D341Med (cell line): Measurements from ENCODE around the gene PCNX2.

Experiments
- DNase-seq: peaks from one replicate; pipeline ENCODE4 v3.0.0; 2012; ENCODE audit warnings: low spot score

The PCNX2 gene

GRCh38 chr1:233315718-233316301 is 20.3 kb upstream of the PCNX2 start:
- DNase-seq, result no peak

DNA sequence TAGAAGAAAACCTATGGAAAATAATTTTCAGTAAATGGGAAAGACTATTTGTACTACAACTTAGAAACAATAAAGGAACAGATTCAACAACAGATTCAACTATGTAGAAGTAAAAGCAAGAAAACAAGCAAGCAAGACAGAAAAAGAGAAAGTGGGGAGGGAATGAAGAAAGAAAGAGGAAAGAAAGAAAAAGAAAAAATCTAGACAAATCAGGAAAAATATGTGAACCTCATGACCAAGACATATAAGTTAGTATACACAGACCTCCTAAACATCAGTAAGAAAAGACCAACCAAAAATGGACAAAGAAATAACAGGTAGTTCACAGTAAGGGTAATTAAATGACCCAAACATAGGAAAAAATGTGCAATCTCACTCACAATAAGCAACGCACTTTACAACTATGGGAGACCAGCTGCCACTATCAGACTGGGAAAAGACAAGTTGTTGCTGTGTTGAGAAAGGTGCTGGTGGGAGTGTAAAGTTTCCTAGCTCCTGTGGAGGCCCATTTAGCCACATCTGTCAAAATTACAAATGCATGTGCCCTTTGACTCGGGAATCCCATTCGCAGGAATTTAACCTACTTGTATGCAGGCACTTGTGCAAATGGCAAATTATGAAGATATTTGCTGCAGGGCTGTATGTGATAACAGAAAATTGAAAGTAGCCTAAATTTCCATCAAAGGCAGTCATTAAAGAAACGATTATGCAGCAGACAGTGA is 18.1 kb upstream of the PCNX2 start:
- DNase-seq, result no peak

DNA sequence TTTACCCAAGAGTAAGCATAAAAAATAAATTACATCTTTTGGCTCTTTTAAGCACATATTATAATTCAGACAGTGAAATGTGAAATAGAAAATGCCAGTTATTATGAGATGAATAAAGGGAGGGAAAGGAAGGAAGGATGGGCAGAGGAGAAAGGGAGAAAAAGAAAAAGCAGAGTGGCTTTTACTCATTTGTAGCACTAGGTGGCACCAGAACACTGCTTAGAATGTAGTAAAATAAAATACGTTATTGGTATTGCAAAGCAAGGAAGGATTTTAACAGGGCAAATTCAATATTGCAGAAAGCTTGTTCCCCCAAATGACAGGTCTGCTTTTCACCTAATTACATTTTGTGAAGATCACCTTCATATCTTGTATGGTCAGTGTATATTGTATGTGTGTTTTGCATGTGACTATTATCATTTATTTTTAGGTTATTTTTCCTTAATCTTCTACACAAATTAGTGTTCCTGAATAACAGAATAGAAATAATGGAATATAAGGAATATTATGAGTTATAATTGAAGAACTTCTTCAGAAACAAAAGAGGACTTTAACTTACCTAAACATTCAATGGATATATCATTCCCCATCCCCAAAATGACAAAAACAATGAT is 9.1 kb upstream of the PCNX2 start:
- DNase-seq, result peak; percentile 46

GRCh38 chr1:233300326-233300725 is 4.8 kb upstream of the PCNX2 start:
- no peak for DNase-seq

GRCh38 chr1:233299450-233299849 is 3.9 kb upstream of the PCNX2 start:
- DNase-seq, result no peak

GRCh38 chr1:233295975-233296322 is 424 bp upstream of the PCNX2 start:
- no peak for DNase-seq

DNA sequence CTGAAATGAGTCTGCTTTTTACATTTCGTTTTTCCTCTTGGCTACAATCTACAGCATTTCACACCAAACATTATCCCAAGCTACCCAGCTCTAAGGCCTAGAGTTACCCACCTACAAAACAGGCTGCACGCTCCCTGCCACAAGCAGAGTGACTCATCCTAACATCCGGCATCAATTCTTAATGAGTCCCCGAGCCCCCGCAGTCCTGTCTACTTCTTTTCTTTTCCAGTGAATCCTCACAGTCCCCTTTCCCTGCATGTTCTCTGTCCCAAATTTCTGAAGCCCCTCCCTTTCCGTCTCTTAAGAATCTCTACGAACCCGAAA is 650 bp downstream of the PCNX2 start:
- no peak for DNase-seq

DNA sequence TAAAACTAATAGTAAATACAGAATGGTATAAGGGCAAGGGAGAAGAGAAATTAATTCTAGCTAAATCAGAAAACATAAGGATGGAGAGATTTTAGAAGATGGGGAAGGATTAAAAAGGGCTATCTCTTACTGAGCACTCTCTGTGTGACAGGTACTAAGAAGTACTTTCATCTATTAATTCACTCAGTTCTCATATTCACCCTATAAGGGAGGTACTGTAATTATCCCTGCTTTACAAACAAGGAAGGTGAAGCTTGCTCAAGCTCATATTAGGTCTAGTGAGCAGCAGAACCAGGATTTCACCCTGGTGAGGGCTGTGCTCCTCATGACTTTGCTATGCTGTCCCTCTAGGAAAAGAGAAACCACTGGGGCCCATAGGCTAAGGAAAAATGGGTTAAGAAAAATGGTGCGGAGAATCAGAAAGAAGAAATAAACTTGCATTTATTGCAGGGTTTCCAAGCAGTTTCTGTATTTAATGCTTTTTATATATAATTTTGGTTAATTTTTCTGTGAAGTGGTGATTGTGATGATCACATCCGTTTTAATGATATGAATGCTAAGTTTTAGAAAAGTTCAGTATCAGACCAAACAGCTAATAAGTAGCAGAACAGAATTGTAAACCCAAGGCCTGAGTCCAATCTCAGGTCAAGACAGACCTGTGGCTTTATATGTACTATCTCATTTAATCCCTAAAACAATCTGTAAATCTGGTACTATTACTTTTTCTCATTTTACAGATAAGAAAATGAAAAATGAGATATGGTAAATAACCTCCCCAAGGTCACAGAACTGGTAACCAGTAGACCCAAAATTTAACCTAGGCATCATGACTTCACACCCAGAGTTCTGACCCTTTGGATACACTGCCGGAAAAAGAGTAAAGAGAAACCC is 1.7 kb downstream of the PCNX2 start:
- no peak for DNase-seq

DNA sequence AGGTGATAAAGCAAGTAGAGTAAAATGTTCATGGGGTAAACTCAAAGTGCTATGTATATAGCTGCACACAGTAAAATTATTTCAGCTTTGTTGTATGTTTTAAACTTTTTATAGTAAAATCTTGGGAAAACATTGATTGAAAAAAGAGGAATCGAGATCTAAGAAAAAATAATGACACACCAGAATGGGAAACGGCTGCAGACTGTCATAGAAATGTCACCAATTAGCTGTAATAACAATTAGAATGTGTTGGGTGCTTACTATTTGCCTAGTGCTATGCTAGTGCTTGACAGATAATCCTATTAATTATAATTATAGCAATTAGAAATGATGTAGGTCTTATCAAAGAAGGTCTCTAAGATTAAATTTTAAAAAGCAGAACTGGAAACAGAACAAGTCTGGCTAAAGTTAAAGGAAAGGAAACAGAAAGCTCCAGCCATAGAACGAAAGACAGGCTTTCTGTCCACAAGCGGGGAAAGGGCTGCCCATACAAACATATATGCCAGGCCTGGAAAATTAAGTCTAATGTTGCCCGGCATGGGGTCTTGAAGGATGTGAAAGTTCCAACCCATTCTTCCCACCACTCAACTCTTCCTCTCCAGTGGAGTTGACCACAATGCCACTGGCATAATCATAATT is 5.0 kb downstream of the PCNX2 start:
- no peak for DNase-seq

- no peak for DNase-seq
Observed at GRCh38 chr1:233289676-233290075, 5.8 kb downstream of the PCNX2 start.

DNA sequence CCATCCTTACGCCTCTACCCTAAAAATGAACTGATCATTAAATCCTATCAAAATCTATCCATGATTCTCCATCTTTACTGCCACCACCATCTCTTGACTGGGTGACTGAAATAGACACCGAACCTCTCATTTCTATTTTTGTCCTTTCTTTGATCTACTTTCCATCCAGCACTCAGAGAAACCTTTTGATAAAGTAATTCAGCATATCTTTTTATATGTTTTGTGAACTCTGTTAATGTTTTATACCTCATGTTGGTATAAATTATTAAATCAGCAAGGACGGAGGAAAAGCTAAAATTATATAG is 13.0 kb downstream of the PCNX2 start:
- no peak for DNase-seq

DNA sequence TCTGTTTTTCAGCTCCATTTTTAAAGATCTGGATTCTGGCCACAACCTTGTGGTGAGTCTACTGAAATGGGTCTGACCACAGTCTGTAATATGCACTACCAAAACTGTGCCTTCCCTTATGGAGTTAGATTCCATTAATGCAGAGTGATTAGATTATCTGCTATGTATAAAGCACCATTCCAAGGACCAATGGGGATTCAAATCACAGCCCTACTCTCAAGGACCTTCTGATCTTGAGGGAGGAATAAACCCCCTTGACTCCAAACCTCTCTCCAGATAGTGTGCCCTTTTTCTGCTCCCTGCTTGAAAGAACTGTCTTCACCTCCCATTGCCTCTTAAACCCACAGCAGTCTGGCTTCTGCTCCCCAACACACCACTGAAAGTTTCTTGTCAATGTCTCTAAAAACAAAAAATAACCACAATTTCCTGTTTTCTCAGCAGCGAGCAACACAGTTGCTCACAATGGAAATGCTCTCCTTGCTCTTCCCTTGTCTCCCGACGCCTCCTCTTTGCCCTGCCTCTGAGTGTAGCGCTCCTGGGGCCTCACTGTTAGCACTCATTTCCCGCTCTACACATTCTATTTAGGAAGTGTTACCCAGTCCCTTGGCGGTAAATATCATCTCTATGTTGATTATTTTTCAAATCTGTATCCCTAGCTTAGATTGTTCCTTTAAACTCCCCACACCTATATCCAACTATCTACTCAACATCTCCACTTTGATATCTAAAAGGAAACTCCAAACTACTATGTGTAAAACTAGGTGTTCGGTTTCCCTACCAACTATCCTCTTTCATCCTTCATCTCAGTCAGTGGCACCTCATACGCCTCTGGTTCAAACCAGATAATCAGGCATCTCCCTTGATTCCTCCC is 13.6 kb downstream of the PCNX2 start:
- DNase-seq, result no peak

- DNase-seq, result no peak
Observed at GRCh38 chr1:233279971-233280370, 15.6 kb downstream of the PCNX2 start.

DNA sequence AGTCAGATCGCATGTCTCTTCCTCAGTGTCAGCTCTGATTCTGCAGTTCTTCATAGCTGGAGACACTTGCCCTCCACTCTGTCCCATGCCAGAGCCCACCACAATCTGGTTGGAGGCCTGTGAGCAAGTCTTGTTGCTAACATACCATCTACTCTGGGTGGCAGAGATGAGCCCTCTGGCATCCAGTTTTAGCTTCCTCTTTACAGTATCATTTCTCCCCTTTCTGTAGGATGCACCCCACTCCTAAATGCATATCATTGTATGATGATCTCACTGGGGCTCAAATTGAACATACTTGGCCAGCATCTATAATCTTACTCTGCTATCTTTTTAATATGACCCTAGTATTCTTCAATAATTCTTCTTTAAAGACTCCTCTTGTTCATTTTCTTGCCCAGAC is 16.9 kb downstream of the PCNX2 start:
- no peak for DNase-seq

GRCh38 chr1:233277637-233278606 is 17.6 kb downstream of the PCNX2 start:
- DNase-seq, result no peak

DNA sequence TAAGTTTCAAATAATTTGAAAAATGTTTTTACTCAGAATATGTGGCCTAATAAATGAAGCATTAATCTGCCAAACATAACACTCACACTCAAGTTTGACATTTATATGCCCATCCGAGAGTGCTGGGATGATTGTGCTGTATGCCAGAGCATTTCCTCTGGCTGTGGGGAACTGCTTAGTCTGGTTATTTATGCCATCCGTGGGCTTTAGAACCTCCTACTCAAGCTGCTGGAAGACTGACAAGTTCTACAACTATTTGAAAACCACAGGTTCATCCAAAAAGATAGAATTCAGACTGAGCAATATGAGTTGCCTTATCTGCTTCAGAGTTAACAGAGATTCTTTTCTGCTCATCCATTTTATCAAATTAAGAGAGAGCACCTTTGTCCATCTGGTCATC is 25.9 kb downstream of the PCNX2 start:
- DNase-seq, result no peak

DNA sequence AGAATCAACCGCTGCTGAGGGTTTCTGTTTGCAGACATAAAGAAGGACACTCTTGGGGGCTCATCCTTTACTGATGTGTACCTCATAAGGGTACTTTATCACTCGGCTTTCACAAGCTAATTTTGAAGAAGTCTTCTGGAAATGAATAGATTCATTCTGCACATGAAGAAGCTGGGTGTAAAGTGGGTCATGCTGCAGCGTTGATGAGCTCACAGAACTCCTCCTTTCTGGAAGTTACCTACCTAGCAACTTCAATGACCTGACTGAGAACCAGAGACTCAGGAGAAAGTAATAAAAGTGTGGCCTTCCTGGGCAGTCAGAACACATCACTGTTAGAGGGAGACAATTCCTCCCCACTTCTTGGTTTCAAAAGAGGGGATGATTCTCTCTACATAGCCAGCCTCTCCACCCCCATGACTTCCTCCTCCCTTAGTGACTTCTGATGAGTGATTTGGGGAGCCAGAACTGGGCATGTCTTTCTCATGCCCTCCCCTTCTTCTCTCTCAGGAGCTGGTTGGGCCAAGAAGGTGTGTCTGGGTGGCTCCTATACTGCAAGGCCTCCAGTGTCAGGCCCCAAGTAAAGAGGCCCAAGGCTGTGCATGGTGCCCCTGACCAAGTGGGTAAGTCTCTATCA is 27.0 kb downstream of the PCNX2 start:
- no peak for DNase-seq

DNA sequence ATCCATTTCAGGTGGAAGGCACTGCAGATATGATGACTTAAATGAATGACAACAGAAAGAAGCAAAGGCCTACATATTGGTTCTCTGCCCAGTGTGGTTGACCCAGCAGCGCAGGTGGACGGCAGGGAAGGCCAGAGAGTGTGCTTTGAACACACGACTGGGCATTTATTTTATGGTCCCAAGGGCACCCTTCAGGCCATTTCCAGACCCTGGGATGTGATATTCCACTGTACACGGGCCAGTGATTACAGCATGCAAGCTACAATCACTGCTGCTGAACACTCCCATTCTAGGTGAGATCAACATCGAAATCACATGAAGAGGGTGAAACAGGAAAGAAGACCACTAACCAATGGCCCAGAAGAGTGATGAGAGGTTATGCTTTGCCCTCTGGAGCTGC is 33.8 kb downstream of the PCNX2 start:
- no peak for DNase-seq

DNA sequence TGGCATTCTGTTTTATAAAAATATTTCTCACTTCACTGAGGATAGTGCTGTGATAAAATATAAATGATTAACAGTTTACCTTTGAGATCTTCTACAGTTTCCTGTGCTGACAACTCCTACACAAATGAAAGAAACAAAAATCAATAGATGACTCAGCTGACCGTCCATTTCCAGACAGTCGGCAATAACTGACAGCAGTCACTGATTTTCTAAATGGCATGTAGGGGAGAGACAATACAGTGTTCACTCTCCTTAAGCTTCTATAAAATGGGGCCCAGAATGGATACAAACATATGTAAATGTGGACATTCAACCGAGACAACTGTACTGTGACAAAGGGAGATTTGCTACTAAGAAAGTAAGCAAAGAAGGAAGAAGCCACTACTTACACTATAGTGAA is 34.3 kb downstream of the PCNX2 start:
- DNase-seq, result no peak

DNA sequence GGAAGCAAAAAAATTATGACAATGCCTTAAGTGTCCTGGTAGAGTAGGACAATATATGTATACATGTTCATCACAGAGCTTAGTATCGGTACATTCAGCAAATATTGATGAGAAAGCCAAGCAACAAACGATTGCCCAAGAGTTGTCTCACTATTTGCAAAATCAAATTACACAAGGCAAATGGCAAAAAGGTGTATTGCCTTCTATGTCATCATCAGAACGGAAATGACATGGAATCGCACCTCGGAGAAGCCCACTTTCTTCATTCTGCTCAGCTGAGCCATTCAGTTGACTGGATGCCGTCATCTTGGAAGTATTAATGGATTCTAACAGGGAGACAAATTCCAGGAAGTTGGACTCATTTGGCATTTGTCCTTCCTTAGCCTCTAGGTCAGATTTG is 37.7 kb downstream of the PCNX2 start:
- DNase-seq, result no peak
